MM.1S (cell line): ENCODE measurements around the gene FUT8.

Source experiments
- CTCF ChIP-seq: fragments of 300-600 bp; sonication (generic); IDR thresholded peaks from 2 replicates; pipeline ENCODE4 v1.5.1; 2016; ENCODE audit warnings: antibody characterized with exemption, low read length, mixed read lengths
- EZH2 ChIP-seq: fragments of 300-600 bp; sonication (generic); optimal IDR thresholded peaks from 2 replicates; pipeline ENCODE3; 2017; ENCODE audit warnings: low read depth, mild to moderate bottlenecking, antibody characterized with exemption, low read length, mixed read lengths

- TF ChIP-seq CTCF: no peak
- TF ChIP-seq EZH2: no peak
These were observed 11.5 kb downstream of the FUT8 start for GRCh38 chr14:65423982-65424381.
